SK-N-SH treated with all-trans-retinoic acid at 6 μM for 48 hours (cell line): Measurements from ENCODE around the gene MLLT6.

Experiments
- ARNTL ChIP-seq: fragments of 450-650 bp; formaldehyde crosslinking; IDR thresholded peaks from 2 replicates; pipeline ENCODE4 v1.5.0; 2020; ENCODE audit warnings: low read depth, mild to moderate bottlenecking, moderate library complexity, borderline replicate concordance
- CREB5 ChIP-seq: fragments of 250-450 bp; sonication (Bioruptor Pico); IDR thresholded peaks from 2 replicates; pipeline ENCODE4 v1.5.1; 2020; ENCODE audit warnings: low read depth, mild to moderate bottlenecking, moderate library complexity
- CSDC2 ChIP-seq: fragments of 250-450 bp; sonication (Bioruptor Pico); IDR thresholded peaks from 2 replicates; pipeline ENCODE4 v1.5.0; 2020; ENCODE audit warnings: mild to moderate bottlenecking, moderate library complexity
- ESRRG ChIP-seq: fragments of 250-450 bp; sonication (Bioruptor Pico); IDR thresholded peaks from 2 replicates; pipeline ENCODE4 v1.6.1; 2021; ENCODE audit warnings: mild to moderate bottlenecking
- ISL1 ChIP-seq: fragments of 250-450 bp; sonication (Bioruptor Pico); IDR thresholded peaks from 2 replicates; pipeline ENCODE4 v2.1.2; 2022; ENCODE audit warnings: mild to moderate bottlenecking, moderate library complexity
- OSR1 ChIP-seq: fragments of 250-450 bp; sonication (Bioruptor Pico); IDR thresholded peaks from 2 replicates; pipeline ENCODE4 v1.8.0; 2022; ENCODE audit warnings: moderate library complexity, mild to moderate bottlenecking, inconsistent platforms
- PPARA ChIP-seq: fragments of 250-450 bp; sonication (Bioruptor Pico); IDR thresholded peaks from 2 replicates; pipeline ENCODE4 v1.5.0; 2020; ENCODE audit warnings: mild to moderate bottlenecking, borderline replicate concordance
- RARB ChIP-seq: fragments of 250-450 bp; sonication (Bioruptor Pico); IDR thresholded peaks from 2 replicates; pipeline ENCODE4 v1.8.0; 2021; ENCODE audit warnings: mild to moderate bottlenecking, moderate library complexity
- SNAI2 ChIP-seq: fragments of 250-450 bp; sonication (Bioruptor Pico); IDR thresholded peaks from 2 replicates; pipeline ENCODE4 v1.5.0; 2020; ENCODE audit warnings: mild to moderate bottlenecking, moderate library complexity
- TOX ChIP-seq: fragments of 250-450 bp; sonication (Bioruptor Pico); IDR thresholded peaks from 2 replicates; pipeline ENCODE4 v1.8.0; 2021; ENCODE audit warnings: mild to moderate bottlenecking, moderate library complexity, borderline replicate concordance
- ZFP3 ChIP-seq: fragments of 250-450 bp; sonication (Bioruptor Pico); IDR thresholded peaks from 2 replicates; pipeline ENCODE4 v1.5.0; 2020; ENCODE audit warnings: mild to moderate bottlenecking, moderate library complexity
- ZNF565 ChIP-seq: fragments of 450-650 bp; formaldehyde crosslinking; conservative IDR thresholded peaks from 2 replicates; pipeline ENCODE4 v1.5.0; 2020; ENCODE audit warnings: low read depth, mild to moderate bottlenecking, moderate library complexity
- TF ChIP-seq, protein P1 (sequence below): fragments of 250-450 bp; sonication (Bioruptor Pico); IDR thresholded peaks from 2 replicates; pipeline ENCODE4 v1.8.0; 2020; ENCODE audit warnings: mild to moderate bottlenecking, moderate library complexity, borderline replicate concordance

DNA sequence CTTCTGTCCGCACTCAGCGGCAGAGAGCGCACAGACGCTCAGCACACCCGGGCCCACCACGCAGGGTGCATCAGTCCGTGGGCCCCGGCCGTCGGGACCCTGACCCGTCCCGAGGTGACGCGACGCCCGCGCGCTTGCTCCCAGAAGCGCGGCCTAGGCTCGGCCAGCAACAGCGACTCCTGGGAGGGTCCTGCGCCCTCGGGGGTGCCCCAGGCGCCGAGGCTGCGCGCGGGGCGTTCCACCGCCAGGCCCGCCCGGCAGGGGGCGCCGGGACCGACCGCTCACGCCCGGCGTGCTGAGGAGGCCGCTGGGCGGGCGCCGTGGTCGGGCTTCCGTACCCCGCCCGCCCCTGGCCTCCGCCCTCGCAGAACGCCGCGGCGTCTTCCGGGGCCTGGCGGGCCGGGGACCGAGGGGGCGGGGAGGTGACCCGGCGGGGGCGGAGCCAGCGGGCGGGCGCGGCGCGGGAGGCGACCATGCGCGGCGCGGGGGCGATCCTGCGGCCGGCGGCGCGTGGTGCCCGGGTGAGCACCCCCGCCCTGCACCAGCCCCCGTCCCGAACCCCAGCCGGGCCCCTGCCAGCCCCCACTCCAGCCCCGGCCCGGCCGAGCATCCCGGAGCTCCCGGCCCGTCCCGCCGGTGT is 24.9 kb downstream of the MLLT6 start, which contains the start of gene CISD3:
- TF ChIP-seq ISL1 (CRISPR knock-in tag) (no peak), TOX (no peak), ZNF565 (no peak), CREB5 (no peak), PPARA (CRISPR knock-in tag) (no peak), OSR1 (no peak), CSDC2 (CRISPR knock-in tag) (no peak), ESRRG (no peak), ARNTL (CRISPR knock-in tag) (no peak), RARB (CRISPR knock-in tag) (no peak), SNAI2 (no peak), ZFP3 (CRISPR knock-in tag) (0 out of 2 replicates have a peak, but pooled peaks have one; percentile 41)
- TF ChIP-seq, protein P1, sequence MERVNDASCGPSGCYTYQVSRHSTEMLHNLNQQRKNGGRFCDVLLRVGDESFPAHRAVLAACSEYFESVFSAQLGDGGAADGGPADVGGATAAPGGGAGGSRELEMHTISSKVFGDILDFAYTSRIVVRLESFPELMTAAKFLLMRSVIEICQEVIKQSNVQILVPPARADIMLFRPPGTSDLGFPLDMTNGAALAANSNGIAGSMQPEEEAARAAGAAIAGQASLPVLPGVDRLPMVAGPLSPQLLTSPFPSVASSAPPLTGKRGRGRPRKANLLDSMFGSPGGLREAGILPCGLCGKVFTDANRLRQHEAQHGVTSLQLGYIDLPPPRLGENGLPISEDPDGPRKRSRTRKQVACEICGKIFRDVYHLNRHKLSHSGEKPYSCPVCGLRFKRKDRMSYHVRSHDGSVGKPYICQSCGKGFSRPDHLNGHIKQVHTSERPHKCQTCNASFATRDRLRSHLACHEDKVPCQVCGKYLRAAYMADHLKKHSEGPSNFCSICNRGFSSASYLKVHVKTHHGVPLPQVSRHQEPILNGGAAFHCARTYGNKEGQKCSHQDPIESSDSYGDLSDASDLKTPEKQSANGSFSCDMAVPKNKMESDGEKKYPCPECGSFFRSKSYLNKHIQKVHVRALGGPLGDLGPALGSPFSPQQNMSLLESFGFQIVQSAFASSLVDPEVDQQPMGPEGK: no peak
